RPMI7951 (cell line): Measurements from ENCODE around the gene CASZ1. TPM values are rescaled to one million over a fixed set of nuclear protein-coding genes. Genes with fewer than 3 reads are reported as not detected.
A peak's percentile ranks its signal among the peaks of the same experiment; 100 is the strongest.

Experiments
- DNase-seq: peaks from one replicate; pipeline ENCODE4 v3.0.0-alpha.2; 2012; ENCODE audit warnings: low read depth
- total RNA-seq: library from RNA; depleted of rRNA; stranded (reverse); fragments of >200 nt; shearing (Covaris generic); gene quantifications from 2 replicates; pipeline ENCODE4 v1.2.3, GENCODE V29; 2014

Gene CASZ1
- total RNA-seq, 1 experiment from 2014 or later = under 0.01 TPM

DNA sequence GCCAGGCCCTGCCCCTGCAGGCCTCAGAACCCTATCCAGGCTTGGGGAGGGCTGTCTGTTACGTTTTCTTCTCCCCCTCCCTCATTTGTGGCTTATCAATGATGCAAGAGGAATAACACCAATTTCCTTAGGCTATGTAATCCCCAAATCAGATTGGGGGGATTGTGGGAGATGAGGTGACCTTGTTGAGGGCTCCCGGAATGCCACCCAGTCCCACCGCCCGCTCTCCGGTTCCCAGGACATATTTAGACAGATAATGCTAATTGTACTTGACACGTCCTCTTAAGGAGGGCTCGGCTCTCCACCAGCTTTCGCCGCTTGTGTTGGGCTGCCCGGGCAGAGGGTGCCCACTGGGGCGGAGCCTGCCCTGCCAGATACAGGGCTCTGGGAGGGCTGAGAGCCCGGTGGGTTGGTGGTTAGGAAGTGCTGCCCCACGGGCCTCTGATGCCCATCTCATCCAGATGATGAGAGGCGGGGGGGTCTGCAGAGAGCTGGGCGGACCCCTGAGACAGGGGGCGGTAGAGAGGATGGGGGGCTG lies 90.0 kb downstream of the CASZ1 start:
- DNase-seq = no peak

DNA sequence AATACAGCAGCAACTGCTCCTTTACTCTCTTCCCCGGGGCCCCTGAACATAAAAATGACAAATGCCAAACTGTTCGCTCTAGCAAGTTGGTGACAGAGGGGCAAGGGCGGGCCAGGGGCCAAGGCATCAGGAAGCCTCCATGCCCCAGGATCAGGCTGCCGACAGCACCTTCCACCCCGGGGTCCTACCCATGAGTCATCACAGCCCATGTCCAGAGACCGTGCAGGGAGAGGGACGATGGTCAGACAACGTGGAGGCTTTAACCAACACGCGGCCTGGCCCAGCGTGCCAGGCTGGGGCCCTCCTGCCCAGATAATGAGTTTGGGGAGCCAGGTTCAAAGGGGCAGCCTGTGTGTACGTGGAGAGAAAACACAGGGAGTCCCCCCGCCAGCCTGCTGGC lies 90.5 kb downstream of the CASZ1 start:
- DNase-seq = no peak

DNA sequence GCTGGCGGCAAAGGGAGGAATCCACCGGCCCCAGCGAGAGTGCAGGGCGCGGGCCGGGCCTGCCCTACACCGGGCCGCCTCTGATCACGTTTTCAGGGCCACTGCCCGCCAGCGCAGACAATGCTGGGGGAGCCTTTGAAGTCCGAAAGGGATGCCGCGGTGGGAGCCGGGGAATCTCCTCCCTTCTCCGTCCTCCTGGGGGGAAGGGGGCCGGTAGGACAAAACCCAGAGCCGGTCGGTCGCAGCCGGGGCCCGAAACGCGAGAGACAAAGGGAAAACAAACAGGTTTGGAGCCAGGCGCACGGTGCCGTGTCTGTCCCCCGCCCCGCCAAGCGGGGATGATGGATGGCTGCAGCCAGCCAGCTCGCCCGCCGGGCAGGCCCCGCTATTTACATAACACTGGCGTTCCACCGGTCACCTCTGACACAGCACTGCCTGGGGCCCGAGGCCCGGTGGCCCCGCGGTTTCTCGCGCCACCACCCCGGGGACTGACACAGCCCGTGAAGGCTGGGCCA lies 92.0 kb downstream of the CASZ1 start:
- DNase-seq = no peak

DNA sequence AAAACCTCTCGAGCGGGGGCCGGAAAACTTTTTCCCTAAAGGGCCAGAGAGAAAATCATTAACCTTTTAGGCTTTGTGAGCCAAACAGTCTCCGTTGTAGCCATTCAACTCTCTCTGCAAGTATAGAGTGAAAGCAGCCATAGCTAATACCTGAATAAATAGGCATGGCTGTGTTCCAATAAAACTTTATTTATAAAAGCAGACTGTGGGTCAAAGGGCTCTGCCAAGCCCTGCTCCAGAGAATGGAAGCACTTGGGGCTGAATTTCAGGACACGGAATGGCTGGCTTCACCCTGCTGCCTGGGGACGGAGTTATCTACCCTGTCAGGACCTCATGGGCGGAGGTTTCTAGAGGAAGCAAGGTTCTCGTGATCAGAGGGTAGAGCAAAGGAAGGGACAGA lies 92.7 kb downstream of the CASZ1 start:
- no peak for DNase-seq

DNA sequence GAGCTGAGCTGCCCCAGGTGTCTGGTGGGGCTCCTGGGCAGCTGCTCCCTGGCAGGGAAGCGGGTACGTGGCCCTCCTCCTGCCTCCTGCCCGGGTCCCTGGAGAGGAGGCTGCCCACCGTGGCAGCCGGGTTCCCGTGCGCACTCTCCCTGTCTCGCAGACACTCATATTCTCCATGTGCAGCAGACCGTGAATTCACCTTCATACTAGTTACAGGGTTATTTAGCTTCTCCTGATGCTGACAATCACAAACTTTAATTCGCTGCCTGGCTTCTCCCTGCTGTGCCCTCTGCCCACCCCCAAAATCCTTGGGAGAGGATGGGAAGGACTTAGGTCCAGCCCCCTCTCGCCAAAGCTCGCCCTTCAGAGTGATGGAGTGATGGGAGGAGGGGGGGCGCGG lies 95.3 kb downstream of the CASZ1 start:
- DNase-seq = no peak

DNA sequence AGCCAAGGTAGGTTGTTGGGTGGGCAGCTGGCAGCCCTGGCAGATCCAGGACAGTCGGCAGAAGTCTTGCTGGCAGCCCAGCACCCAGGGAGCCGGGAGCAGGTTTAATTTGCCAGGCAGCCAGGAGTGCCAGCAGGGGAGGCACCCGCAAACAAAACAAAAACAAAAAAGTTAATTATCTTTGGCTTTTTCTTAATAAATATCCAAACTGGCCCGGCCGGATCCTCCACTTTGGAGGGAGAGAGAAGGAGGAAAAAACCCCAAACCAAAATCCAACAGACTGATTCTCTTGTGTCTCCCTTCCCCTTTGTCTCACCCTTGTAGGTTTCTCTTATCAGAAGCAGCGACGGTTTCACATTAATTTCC lies 97.0 kb downstream of the CASZ1 start:
- no peak for DNase-seq

DNA sequence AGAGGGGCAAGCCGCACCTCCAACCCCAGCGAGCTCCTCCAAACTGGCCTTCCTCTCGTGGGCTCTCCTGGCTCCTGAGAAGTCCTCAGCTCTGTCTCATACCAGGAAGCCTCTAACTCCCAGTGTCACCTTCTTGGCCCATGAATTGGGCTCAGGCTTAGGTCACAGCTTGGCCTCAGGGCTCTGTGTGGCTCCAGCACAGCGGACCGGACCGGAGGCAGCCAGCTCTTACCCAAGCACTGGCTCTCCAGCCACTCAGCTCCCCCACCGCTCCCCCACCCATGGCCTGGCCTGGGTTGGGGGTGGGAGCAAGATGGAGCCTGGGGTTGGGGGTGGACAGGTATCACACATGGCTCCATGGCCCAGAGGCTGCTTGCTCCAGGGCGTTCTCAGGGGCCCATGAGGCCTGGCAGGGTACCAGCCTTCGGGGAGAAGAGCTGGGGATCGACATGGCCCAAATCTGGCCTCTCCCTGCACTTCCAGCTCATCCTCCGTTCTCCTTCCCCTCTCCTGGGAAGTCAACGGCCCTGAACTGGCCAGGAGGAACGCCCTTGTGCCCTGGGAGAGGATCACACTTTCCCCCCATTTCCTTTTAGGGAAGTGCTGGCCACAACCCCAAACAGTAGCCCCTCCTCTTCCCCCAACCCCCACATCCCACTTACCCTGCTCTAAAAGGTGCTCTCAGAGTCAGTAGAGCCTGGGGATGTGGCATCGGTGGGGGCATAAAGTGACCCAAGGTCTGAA lies 97.5 kb downstream of the CASZ1 start:
- no peak for DNase-seq

DNA sequence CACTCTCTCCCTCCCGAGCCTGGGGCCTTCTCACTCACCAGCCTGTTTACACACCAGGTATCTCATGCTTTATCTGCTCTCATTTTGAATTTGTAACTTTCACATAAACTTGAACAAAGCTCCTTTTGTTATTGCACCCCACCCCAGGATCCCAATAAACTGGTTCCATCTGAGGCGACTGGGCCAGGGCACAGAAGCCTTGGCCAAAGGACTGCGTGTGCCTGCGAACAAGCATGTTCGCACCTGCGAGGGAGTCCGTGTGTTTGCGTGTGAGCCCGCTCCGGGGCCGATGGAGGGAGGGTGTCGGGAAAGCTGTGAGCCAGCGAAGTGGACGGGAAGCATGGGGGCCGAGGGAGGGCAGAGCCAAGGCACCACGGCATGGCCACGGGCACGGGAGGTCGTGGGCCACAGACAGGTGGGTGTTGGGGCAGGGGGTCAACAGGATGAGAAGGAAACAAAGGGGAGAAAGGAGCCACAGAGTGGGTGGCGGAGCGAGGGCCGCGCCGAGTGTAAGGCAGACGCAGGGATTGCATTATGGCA lies 98.8 kb downstream of the CASZ1 start:
- no peak for DNase-seq

DNA sequence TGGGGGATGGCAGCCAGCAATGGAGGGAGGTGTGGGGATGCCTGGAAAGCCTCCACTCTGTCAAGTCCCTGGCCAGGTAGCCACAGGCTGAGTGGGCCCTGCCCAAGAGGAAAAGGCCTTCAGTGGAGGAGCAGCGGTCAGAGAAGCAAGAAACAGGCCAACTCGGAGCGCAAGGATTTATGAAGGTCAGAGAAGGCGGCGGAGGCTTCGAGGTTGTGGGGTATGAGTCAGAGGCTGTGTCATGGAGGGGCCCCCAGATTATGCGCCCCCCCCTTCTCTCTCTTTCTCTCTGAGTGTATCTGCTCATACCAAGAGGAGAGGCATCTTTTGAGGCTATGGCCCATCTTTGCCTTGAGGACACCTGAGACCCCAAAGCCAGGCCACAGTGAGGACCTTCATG lies 99.5 kb downstream of the CASZ1 start:
- DNase-seq = peak; percentile 25

DNA sequence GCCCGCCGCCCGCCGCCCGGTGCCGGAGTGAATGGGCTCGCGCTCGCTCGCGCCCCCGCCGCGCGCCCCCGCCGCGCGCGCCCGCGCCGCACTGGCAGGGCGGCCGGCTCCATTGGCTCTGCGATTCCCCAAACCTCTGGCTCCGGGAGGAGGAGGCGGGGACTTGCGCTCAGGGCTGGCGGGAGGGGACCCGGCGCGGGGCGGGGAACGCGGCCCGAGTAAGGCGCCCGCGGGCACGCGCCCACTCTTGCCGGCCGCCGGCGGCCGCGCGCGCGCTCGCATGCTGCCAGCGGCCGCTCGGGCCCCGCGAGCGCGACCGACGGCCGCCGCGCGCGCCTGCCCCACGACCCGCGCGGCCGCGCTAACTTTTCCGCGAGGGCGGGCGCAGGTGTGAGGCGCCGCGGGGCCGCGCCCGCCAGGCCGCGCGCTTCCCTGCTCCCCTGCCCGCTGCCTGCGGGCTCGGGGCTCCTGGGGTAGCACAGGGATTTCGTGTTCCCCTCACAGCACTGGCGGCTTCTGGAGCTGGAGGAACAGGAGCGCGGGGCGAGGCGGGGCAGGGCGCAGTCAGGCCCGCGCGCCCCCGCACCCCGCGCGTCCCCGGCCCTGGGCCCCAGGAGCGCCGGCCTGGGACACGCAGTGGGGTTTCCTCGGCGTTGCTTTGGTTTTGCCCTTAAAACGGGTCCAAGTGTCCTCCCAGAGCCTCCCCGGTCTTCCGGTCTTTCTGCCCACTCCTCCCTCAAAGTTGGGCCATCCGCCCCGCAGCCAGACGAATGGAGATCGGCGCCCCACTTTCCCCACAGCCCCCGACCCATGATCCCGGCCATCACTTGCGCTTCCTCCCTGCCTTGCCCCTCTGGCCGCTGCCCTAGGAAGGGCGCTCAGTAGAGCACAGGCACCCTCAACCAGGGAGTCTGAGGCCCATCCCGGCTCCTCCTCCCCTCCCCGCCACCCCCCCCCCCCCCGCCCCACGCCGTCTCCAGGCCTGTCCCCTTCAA lies 101.5 kb downstream of the CASZ1 start:
- peak; percentile 75 for DNase-seq

DNA sequence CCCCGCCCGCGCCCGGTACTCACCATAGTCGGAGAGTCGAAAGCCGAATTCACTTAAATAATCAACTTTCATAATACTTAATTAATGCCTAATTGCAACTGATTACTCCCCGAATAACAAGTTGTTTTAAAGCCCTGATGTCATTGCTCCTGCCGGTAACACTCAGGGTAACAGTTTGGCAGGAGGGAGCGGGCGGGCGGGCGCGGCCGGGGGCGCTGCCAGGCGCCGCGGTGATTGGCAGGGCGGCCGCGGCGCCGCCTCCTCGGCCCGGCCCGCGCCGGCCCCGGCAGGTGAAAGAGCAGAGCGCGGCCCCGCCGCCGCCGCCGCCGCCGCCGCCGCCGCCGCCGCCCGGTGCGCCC lies 102.2 kb downstream of the CASZ1 start:
- no peak for DNase-seq

DNA sequence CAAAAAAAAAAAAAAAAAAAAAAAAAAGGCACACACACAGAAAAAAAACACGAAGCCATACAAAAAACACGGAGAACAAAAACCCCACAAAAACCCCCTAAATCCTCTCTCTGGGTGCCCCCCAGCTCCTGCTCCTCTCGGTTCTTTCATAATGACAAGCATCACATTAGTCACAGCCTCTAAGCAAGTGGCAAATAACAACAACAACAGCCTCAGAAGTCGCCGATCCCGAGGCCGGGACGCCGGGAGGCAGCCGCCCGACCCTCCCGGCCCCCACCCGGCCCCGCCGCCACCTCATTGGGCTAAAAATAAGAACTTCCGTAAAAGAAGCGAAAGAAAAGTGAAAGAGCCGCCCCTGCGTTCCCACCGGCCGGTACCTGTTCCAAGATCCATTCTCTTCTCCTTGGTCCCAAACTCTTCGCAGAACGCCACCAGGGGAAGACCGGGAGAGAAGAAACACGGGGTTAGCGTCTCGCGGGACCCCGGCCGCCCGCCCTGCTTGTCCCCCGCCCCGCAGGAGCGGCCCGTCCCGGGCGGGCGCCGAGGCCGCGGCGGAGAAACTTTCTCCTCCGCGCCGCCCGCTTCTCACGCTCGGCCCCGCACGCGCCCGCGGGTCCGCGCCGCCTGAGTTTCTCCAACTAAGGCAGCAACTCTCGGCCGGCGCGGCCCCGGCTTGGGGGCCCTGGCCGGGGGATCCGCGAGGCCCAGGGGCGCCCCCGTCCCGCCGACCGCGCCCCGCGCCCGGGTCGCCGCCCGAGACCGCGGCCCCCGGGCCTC lies 102.8 kb downstream of the CASZ1 start:
- DNase-seq = peak; percentile 14

DNA sequence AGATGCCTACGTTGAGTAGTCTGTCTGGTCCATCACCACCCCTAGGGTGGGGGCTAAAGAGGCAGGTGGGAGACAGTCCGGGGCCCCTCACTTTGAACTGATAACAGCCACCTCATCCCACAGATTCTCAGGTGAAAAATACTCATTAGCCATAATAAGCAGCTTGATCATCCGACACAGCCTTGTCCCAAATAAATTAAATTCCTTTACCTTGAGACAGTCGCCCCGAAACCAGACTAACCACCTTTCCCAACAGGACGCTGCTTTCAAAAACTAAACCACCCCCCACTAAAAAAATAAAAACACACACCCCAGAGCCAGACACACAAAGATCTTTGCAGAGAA lies 103.3 kb downstream of the CASZ1 start:
- DNase-seq = no peak

DNA sequence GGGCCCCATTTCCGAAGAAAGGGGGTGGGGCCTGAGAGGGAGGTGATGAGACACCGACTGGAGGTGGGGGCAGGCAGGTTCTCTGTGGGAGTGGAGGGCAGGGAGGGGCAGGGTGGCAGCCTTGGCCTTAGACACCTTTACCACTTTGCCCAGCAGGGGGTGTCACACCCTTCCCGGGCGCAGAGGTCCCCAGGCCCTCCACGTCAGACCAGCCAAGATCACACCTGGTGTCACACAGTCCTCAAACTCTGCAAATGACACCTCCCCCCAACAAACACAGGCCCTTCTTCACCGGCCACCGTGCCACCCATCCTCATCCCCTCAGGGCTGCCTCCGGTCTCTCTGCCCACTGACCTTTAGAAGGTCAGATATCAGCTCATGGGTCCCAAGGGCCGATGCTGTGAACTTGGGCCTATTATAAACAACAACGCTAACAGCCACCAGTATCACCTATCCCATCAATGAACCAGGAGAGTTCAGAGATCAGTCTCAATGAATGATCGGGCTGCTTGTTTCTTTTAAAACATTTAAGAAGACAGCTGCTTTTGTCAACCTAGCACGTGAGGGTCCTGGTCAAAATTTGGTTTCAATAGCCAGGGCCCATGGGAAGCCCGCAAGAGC lies 103.9 kb downstream of the CASZ1 start:
- DNase-seq = peak; percentile 3

DNA sequence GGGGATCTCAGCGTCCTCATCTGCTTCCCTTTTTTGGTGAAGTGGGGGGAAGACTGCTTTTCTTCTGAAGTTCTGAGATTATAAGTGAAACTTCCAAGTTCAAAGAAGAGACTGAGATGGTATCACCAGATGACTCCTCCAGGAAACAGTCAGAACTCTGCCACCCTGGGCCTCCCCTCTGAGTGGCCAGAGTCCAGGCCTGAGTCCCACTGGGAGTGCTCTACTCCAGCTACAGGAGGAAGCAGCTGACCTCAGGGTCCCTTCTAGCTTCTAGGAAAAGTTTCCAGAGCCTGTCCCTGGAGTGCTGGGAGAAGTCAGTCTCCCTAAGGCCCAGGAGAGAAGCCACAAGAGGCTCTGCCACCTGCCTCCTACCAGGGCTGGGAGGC lies 104.7 kb downstream of the CASZ1 start:
- no peak for DNase-seq

DNA sequence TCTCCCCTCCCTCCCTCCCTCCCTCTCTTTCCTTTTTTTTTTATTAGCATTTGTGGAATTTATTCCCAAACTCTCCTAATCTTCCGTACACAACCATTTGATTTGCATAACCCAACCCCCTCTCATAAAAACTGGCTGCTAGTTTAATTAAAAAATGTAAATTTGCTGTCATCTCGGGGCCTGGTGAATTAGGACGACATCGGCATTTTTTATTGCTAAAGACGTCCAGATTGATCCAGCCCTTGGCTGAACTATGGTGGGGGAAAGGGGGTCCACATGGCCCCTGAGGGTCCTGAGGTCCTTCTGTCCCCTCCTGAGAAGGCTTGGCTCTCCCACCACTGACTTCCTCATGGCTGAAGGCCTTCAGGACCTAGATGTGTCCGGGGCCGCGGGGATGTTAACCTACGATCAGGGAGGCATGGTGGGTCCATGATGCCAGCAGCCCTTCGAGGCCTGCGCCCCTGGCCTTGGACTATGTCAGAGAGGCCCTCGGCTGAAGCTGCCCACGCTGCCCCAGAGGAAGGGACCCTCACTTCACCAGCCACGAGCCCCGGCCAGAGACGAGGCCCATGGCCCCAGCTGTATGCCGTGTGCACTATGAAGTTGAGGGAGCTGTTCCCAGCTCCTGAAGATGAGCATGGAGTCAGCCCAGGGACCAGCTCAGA lies 105.2 kb downstream of the CASZ1 start:
- no peak for DNase-seq

DNA sequence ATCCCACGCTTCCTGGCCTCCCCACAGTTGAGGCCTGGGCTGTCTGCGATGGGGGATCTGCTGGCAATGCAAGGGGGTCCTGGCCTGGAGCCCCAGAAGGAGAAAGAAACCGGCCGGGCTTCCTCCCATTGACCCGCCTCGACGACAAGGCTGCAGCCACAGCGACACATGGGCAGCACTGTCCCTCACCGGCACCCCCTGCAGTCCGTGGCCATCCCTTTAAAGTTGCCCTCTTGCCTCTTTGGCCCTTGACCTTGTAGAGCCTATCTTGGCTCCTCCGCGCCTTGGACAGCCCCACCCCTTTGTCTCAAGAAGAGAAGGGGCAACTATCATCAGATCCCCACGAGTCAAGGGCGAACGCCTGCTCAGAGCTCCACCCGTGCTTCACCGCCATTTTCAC lies 106.0 kb downstream of the CASZ1 start:
- DNase-seq = no peak

DNA sequence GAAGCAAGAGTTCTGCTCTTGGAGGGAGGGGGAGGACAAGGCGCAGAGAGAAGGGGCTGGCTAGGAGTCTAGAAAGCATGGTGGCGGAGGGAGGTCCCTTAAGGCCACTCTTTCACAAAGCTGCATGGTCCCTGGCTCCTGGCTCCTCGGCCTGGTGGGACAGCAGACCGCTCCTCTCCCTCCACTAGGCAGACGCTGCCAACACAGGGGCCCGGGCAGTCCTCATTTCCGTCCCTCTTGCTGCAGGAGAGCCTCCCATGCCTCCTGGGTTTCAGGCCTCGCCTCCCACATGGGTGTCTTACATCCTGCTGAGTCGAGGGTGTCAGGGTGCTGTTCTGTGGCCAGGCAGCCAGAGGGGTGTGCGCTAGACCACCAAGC lies 108.0 kb downstream of the CASZ1 start:
- DNase-seq = no peak

DNA sequence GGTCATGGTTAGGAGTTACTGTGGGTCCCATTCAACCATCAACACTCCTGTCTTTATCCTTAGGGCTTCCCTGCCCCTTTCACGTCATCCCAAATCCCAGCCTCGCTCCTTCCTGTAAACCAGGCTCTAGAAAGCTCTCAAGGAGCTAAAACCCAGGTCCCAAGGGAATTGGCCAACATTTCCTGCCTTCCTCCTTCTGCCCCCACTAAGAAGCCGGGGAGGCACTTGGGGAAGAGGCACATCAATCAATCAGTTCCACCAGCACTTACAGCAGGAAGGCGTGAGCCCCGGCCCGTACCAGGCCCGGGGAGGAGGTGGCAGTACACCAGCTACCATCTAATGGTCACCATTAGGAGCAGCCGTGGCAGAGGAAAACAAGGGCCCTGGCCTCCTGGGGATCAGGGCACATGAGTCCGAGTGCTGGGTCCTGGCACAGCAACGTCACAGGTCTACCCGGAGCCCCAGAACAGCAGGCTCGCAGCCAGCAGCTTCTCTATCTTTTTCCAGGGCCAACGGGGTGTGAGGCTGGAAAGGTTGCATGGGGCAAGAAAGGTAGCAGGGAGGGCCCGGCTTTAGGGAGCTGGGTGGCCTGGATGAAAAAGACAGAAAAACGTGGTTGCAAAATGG lies 108.6 kb downstream of the CASZ1 start:
- DNase-seq = no peak

DNA sequence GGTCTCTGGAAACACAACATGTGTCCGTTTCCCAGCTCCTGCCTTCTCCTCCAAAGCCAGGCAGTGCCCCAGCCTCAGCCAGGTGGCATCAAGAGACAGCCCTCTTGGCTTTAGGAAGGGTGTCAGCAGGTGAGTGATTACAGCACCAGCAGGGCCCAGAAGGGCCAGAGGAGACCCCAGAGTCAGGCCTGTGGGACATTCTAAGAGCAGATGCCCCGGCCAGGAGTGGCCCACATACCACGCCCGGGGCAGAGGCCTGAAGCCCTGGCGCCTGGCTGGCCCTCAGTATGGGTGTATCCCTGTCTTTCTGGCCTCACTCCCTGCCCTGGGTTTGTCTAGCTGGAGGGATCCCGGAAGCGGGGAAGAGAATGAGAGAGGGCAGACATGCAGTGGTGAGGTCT lies 109.2 kb downstream of the CASZ1 start:
- no peak for DNase-seq
